ENCODE measurements around the gene WDR64. TPM values are rescaled to one million over a fixed set of nuclear protein-coding genes. Genes with fewer than 3 reads are reported as not detected.

WDR64 gene
- total RNA-seq, 3 donors from 2014 or later = 0.25 TPM; not detected in 2

DNA sequence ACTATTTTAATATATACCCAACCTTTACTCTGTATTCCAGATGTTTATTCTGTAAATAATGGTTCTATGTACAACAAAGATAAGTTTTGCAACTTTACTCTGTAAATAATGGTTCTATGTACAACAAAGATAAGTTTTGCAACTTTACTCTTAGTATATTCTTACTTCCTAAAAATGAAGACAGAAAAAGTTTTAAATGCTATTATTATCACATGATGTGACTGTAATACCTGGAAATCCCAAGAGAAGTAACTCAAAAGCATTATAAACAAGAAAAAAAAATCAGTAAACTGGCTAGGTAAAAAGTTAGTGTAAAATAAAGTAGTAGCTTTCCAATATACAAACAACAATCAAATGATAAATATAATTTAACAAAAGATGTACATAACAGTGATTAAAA lies 177.4 kb downstream of the WDR64 start:
- H3K4me1 ChIP-seq (ENCODE audit: low read depth) = no peaks in the 10 kb centered on the region
- H3K9me3 ChIP-seq = no peaks in the 10 kb centered on the region
- no peaks in the 10 kb centered on the region for H3K36me3 ChIP-seq (ENCODE audit: low read depth)
- ATAC-seq (no peak), DNase-seq (no peak)
- intact Hi-C loops (cut with DNase I, micrococcal nuclease) = no loop called here
- TF ChIP-seq, protein P1, sequence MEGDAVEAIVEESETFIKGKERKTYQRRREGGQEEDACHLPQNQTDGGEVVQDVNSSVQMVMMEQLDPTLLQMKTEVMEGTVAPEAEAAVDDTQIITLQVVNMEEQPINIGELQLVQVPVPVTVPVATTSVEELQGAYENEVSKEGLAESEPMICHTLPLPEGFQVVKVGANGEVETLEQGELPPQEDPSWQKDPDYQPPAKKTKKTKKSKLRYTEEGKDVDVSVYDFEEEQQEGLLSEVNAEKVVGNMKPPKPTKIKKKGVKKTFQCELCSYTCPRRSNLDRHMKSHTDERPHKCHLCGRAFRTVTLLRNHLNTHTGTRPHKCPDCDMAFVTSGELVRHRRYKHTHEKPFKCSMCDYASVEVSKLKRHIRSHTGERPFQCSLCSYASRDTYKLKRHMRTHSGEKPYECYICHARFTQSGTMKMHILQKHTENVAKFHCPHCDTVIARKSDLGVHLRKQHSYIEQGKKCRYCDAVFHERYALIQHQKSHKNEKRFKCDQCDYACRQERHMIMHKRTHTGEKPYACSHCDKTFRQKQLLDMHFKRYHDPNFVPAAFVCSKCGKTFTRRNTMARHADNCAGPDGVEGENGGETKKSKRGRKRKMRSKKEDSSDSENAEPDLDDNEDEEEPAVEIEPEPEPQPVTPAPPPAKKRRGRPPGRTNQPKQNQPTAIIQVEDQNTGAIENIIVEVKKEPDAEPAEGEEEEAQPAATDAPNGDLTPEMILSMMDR (IDR thresholded peaks at IDR 0.05) = no peak
- H3K4me3 ChIP-seq = no peak overlapping the region

DNA sequence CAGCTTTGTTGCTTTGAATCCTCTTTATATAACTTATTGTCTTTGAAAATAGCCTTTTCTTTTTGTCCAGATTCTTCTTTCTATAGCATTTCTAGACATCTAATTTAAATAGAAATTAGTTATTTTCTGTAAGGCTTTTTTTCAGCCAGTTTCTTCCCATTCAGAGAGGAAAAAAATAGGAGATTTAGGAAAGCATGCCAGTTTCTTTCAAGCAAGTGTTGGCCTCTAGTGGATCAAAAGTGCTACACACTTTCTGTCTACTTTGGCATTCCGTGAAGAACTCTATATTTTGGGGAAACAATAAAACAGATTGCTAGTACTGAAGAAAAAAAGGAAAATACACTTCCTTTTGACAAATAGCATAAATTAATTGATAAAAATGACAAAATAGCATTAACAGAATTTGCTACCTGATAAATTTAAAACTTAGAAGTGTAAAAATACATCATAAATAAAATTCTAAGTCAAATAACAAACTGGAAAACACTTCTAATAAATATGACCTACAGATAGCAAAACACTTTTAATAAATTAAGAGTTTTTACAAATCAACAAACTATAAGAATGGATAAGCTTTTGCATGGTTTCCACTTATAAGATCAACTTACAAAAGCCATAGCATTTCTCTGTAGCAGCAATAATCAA lies 182.8 kb downstream of the WDR64 start:
- H3K4me1 ChIP-seq (ENCODE audit: low read depth) = no peaks in the 10 kb centered on the region
- no peak for ATAC-seq
- no peak overlapping the region for H3K4me3 ChIP-seq
- intact Hi-C loops (cut with DNase I, micrococcal nuclease) = loop anchor here in 1 of 2 donors (5.0 kb wide), 1 partner anchor 223 kb away; no protein-coding TSS in a partner anchor
- H3K9me3 ChIP-seq = no peaks in the 10 kb centered on the region
- DNase-seq = no peak
- no peaks in the 10 kb centered on the region for H3K36me3 ChIP-seq (ENCODE audit: low read depth)
- TF ChIP-seq, protein P1 (IDR thresholded peaks at IDR 0.05) = no peak

DNA sequence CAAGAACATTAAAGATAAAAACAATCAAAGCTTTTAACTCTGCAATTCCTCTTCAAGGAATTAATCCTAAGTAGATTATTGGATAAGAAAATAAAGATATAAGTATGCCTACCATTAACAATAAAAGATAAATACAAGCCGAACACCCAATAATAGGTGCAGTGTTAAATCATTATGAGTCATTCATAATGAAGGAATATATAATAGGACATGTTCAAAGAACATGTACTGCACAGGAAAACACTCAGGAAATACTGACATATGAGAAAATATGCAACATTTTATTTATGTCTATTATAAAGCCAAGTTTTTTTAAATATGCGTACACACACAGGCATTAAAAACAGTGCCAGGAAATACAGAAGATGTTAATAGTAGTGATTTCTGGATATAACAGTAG lies 184.9 kb downstream of the WDR64 start:
- intact Hi-C loops (cut with DNase I, micrococcal nuclease) = no loop called here
- Histone ChIP-seq H3K4me1 (ENCODE audit: low read depth) (no peaks in the 10 kb centered on the region), H3K4me3 (no peak overlapping the region), H3K9me3 (no peaks in the 10 kb centered on the region), H3K36me3 (ENCODE audit: low read depth) (no peaks in the 10 kb centered on the region)
- ATAC-seq (no peak), DNase-seq (no peak)
- TF ChIP-seq, protein P1 (IDR thresholded peaks at IDR 0.05) = no peak

DNA sequence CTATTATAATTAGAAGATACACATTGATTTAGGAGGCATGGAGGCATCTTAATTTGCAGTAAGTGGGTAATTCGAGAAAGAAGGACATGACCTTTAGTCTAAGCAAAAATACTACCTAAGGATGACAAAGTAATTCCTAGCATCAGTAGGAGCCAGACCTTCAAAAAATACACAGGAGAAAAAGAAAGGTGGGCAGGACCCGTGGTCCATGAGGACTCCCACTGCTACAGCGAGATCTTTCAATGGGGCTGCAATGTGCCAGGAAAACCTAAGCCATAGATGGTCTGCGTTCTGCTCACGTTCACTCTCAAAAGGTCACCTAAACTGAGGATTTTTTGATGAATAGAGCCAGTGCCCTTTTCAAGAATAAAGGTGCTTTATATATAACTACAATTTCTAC lies 185.3 kb downstream of the WDR64 start:
- TF ChIP-seq, protein P1 (IDR thresholded peaks at IDR 0.05) = no peak
- H3K9me3 ChIP-seq = no peaks in the 10 kb centered on the region
- ATAC-seq (no peak), DNase-seq (no peak)
- H3K4me1 ChIP-seq (ENCODE audit: low read depth) = no peaks in the 10 kb centered on the region
- intact Hi-C loops (cut with DNase I, micrococcal nuclease) = no loop called here
- no peak overlapping the region for H3K4me3 ChIP-seq
- H3K36me3 ChIP-seq (ENCODE audit: low read depth) = no peaks in the 10 kb centered on the region

DNA sequence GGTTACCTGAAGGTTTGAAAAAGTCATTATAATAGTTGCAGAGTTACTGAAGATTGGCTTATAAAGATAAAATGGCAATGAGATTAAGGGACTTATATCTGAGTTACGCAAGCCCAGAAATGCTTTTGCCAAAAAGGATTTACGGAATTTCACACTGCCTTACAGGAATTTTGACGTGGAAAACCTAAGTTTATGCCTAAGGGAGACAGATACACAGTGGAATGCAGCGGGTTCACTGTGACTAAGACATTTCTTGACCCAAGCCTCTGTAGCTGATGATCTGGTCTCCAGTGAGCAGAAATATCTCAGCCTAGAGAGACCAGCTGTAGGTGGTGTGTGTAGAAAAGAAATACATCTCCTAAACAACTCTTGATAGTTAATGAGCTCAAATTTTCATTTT lies 185.8 kb downstream of the WDR64 start:
- intact Hi-C loops (cut with DNase I, micrococcal nuclease) = no loop called here
- Histone ChIP-seq H3K36me3 (ENCODE audit: low read depth) (no peaks in the 10 kb centered on the region), H3K4me1 (ENCODE audit: low read depth) (no peaks in the 10 kb centered on the region), H3K9me3 (no peaks in the 10 kb centered on the region), H3K4me3 (no peak overlapping the region)
- DNase-seq = no peak
- TF ChIP-seq, protein P1 (IDR thresholded peaks at IDR 0.05) = no peak
- no peak for ATAC-seq

DNA sequence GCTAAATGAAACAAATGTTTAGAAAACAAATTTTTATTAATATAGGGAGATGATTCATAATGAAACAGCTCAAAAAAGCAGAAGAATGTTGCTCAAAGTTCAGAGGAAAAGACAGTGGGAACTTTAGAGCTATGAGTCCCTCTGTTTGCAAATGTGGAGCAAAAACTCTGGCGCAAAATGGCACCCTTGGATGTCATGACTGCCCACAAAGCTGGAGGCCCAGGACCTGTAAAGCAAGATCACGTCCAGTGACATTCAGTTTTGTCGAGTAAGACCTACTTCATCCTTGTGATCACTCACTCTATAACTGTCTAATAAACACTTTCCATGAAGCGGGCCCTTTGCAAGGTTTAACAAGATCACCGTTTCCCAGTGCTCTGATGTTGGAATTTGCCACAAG lies 186.8 kb downstream of the WDR64 start:
- no peaks in the 10 kb centered on the region for H3K9me3 ChIP-seq
- ATAC-seq (no peak), DNase-seq (no peak)
- intact Hi-C loops (cut with DNase I, micrococcal nuclease) = no loop called here
- no peaks in the 10 kb centered on the region for H3K36me3 ChIP-seq (ENCODE audit: low read depth)
- no peak overlapping the region for H3K4me3 ChIP-seq
- no peaks in the 10 kb centered on the region for H3K4me1 ChIP-seq (ENCODE audit: low read depth)
- TF ChIP-seq, protein P1 (IDR thresholded peaks at IDR 0.05) = no peak

All from mucosa of descending colon (tissue), 3 donors.